ENCODE data around the gene TEX50.
"Not testable (repeated sequence)": the region's sequence is repeated elsewhere in the genome, so short reads cannot be mapped to it uniquely, and the experiment has no call there.

Gene TEX50

GRCh38 chr1:173669491-173669941 lies 34.4 kb downstream of the TEX50 start, which contains the start of gene ANKRD45:
TSS of gene ANKRD45 (minus strand) at chr1:173669851. CDS start at chr1:173659418, 10,433 bp downstream.
- H3K4me3 ChIP-seq (ENCODE audit: low read length) = peak within 1 kb of the TSS; percentile 49
- 0 out of 2 replicates have a peak, but pooled peaks have one; percentile 5 for TF ChIP-seq CTCF (conservative IDR thresholded peaks at IDR 0.05; ENCODE audit: low read length)
- peak; percentile 13 for DNase-seq (ENCODE audit: low read depth)

GRCh38 chr1:173674496-173674895 lies 39.4 kb downstream of the TEX50 start:
- H3K4me3 ChIP-seq (ENCODE audit: low read length); DNase-seq (ENCODE audit: low read depth): not testable (repeated sequence)

GRCh38 chr1:173680152-173680551 lies 45.0 kb downstream of the TEX50 start:
- not testable (repeated sequence) for DNase-seq (ENCODE audit: low read depth)

GRCh38 chr1:173682184-173682583 lies 47.0 kb downstream of the TEX50 start:
- no peak for DNase-seq (ENCODE audit: low read depth)
- no peak overlapping the region for H3K4me3 ChIP-seq (ENCODE audit: low read length)
- TF ChIP-seq CTCF (conservative IDR thresholded peaks at IDR 0.05; ENCODE audit: low read length) = no peak

More at GRCh38 chr1:173680152-173680551, 45.0 kb downstream of the TEX50 start:
- not testable (repeated sequence) for H3K4me3 ChIP-seq (ENCODE audit: low read length)

- not testable (repeated sequence) for DNase-seq (ENCODE audit: low read depth); H3K4me3 ChIP-seq (ENCODE audit: low read length)
Observed at GRCh38 chr1:173683838-173684237, 48.7 kb downstream of the TEX50 start.

GRCh38 chr1:173685121-173685520 lies 50.0 kb downstream of the TEX50 start:
- DNase-seq (ENCODE audit: low read depth); H3K4me3 ChIP-seq (ENCODE audit: low read length): not testable (repeated sequence)

All from AG10803 (cell line).